ENCODE data around the gene BBS4.

BBS4 gene

GRCh38 chr15:72766025-72766424 is 80.0 kb downstream of the BBS4 start:
- Histone ChIP-seq H3K4me1 (ENCODE audit: control insufficient read depth in 1 of 2, insufficient read depth in 1 of 2, low read depth in 1 of 2, low read length in 1 of 2) (no peaks in the 10 kb centered on the region), H3K36me3 (peaks cover 83% of the 10 kb centered on the region), H3K27me3 (no peaks in the 10 kb centered on the region), H3K27ac (no peak overlapping the region), H3K4me3 (ENCODE audit: low read depth in 1 of 2, low read length in 1 of 2) (no peak overlapping the region), H3K9me3 (no peaks in the 10 kb centered on the region)
- TF ChIP-seq CTCF (IDR thresholded peaks at IDR 0.05) = no peak

GRCh38 chr15:72766780-72767179 is 80.8 kb downstream of the BBS4 start:
- no peak overlapping the region for H3K27ac ChIP-seq
- peaks cover 83% of the 10 kb centered on the region for H3K36me3 ChIP-seq
- H3K4me1 ChIP-seq (ENCODE audit: control insufficient read depth in 1 of 2, insufficient read depth in 1 of 2, low read depth in 1 of 2, low read length in 1 of 2) = no peaks in the 10 kb centered on the region
- no peaks in the 10 kb centered on the region for H3K27me3 ChIP-seq
- no peak overlapping the region for H3K4me3 ChIP-seq (ENCODE audit: low read depth in 1 of 2, low read length in 1 of 2)
- TF ChIP-seq CTCF (IDR thresholded peaks at IDR 0.05) = no peak
- H3K9me3 ChIP-seq = no peaks in the 10 kb centered on the region

- H3K27ac ChIP-seq = no peak overlapping the region
- H3K27me3 ChIP-seq = no peaks in the 10 kb centered on the region
- H3K4me3 ChIP-seq (ENCODE audit: low read depth in 1 of 2, low read length in 1 of 2) = no peak overlapping the region
- no peaks in the 10 kb centered on the region for H3K9me3 ChIP-seq
- peaks cover 74% of the 10 kb centered on the region for H3K36me3 ChIP-seq
- TF ChIP-seq CTCF (IDR thresholded peaks at IDR 0.05) = no peak
- peaks cover 14 to 15% of the 10 kb centered on the region in 2 experiments for H3K4me1 ChIP-seq (ENCODE audit: control insufficient read depth in 1 of 2, insufficient read depth in 1 of 2, low read depth in 1 of 2, low read length in 1 of 2)
Observed at GRCh38 chr15:72770673-72771328, 84.8 kb downstream of the BBS4 start.

GRCh38 chr15:72771329-72771725 is 85.3 kb downstream of the BBS4 start:
- H3K4me3 ChIP-seq (ENCODE audit: low read depth in 1 of 2, low read length in 1 of 2) = no peak overlapping the region
- no peak for TF ChIP-seq CTCF (IDR thresholded peaks at IDR 0.05)
- H3K27ac ChIP-seq = no peak overlapping the region
- no peaks in the 10 kb centered on the region for H3K27me3 ChIP-seq
- H3K36me3 ChIP-seq = peaks cover 68% of the 10 kb centered on the region
- H3K9me3 ChIP-seq = no peaks in the 10 kb centered on the region
- H3K4me1 ChIP-seq (ENCODE audit: control insufficient read depth in 1 of 2, insufficient read depth in 1 of 2, low read depth in 1 of 2, low read length in 1 of 2) = peaks cover 14 to 15% of the 10 kb centered on the region in 2 experiments

GRCh38 chr15:72774696-72775383 is 88.8 kb downstream of the BBS4 start:
- H3K4me3 ChIP-seq (ENCODE audit: low read depth in 1 of 2, low read length in 1 of 2) = no peak overlapping the region
- peaks cover 69% of the 10 kb centered on the region for H3K36me3 ChIP-seq

More at GRCh38 chr15:72774696-72775383, 88.8 kb downstream of the BBS4 start:
- Histone ChIP-seq H3K27me3 (no peaks in the 10 kb centered on the region), H3K4me1 (ENCODE audit: control insufficient read depth in 1 of 2, insufficient read depth in 1 of 2, low read depth in 1 of 2, low read length in 1 of 2) (peaks cover 21 to 22% of the 10 kb centered on the region in 2 experiments), H3K27ac (peak overlapping the region; percentile 78), H3K9me3 (no peaks in the 10 kb centered on the region)
- no peak for TF ChIP-seq CTCF (IDR thresholded peaks at IDR 0.05)

Measured in neutrophil (primary cell).